Colonic mucosa (tissue), 4 donors: Measurements from ENCODE around the gene TCERG1L. TPM values are rescaled to one million over a fixed set of nuclear protein-coding genes. Genes with fewer than 3 reads are reported as not detected.

Experiments
- DNase-seq: peaks from one replicate; pipeline ENCODE4 v3.0.0-alpha.2; 2020
- H3K27ac ChIP-seq: fragments of 200-600 bp; one replicate; pipeline ENCODE4 v1.8.0; 2021
- H3K27me3 ChIP-seq: fragments of 200-600 bp; one replicate; pipeline ENCODE4 v1.8.0; 2021
- H3K36me3 ChIP-seq: fragments of 200-600 bp; one replicate; pipeline ENCODE4 v1.8.0; 2021
- H3K4me1 ChIP-seq: fragments of 200-600 bp; one replicate; pipeline ENCODE4 v1.8.0; 2021; ENCODE audit warnings: mild to moderate bottlenecking
- H3K4me3 ChIP-seq: fragments of 200-600 bp; one replicate; pipeline ENCODE4 v1.8.0; 2021
- H3K9ac ChIP-seq, 2 donors: one replicate each; pipeline ENCODE4 v1.7.0; 2013; ENCODE audit warnings: control low read depth in 2 of 2, low read depth in 2 of 2, low read length in 2 of 2
- H3K9me3 ChIP-seq: fragments of 200-600 bp; one replicate; pipeline ENCODE4 v1.8.0; 2021
- CTCF ChIP-seq: fragments of 200-600 bp; IDR thresholded peaks from one replicate; pipeline ENCODE4 v1.8.0; 2022; ENCODE audit warnings: antibody characterized with exemption, mild to moderate bottlenecking
- intact Hi-C: fragments of 100-400 bp; cut with DNase I; formaldehyde crosslinking; loops from one replicate; pipeline ENCODE4 v1.14.1; 2022
- total RNA-seq, 2 donors: library from RNA; stranded (reverse); fragmentation: NEBNext Ultra II Directional in 1 of 2; extraction: Animal tissue kit (Norgen Biotek cat#: 25700) in 1 of 2; gene quantifications; one replicate each; pipeline ENCODE4 v1.2.1, GENCODE V29; 2021
- donor health status: healthy.
- donor health status: DM: no; HTN: no; CAD: no.
- donor health status: DM: no; HTN: no; CAD: no.

The TCERG1L gene
- total RNA-seq, 2 donors from 2014 or later = not detected

- no peak overlapping the region for H3K27ac ChIP-seq
- H3K9ac ChIP-seq = no peak overlapping the region
- no peaks in the 10 kb centered on the region for H3K9me3 ChIP-seq
- H3K4me1 ChIP-seq = no peaks in the 10 kb centered on the region
- no peak for TF ChIP-seq CTCF
- H3K27me3 ChIP-seq = no peaks in the 10 kb centered on the region
- no peaks in the 10 kb centered on the region for H3K36me3 ChIP-seq
- intact Hi-C loops = no loop called here
- H3K4me3 ChIP-seq = no peak overlapping the region
- DNase-seq = no peak
Observed at GRCh38 chr10:131172433-131172832, 139.1 kb downstream of the TCERG1L start.

- H3K9me3 ChIP-seq = no peaks in the 10 kb centered on the region
- H3K27me3 ChIP-seq = no peaks in the 10 kb centered on the region
- H3K9ac ChIP-seq = no peak overlapping the region
- no peak overlapping the region for H3K27ac ChIP-seq
- no peak for DNase-seq
- no peak overlapping the region for H3K4me3 ChIP-seq
- H3K36me3 ChIP-seq = no peaks in the 10 kb centered on the region
- intact Hi-C loops = no loop called here
- TF ChIP-seq CTCF = no peak
- no peaks in the 10 kb centered on the region for H3K4me1 ChIP-seq
Observed at GRCh38 chr10:131169146-131169545, 142.4 kb downstream of the TCERG1L start.

GRCh38 chr10:131168238-131168875, 143.2 kb downstream of the TCERG1L start:
- H3K4me1 ChIP-seq = no peaks in the 10 kb centered on the region
- H3K36me3 ChIP-seq = no peaks in the 10 kb centered on the region
- no peak for TF ChIP-seq CTCF
- no peak overlapping the region for H3K27ac ChIP-seq
- H3K9ac ChIP-seq = no peak overlapping the region
- intact Hi-C loops = no loop called here
- DNase-seq = no peak
- H3K4me3 ChIP-seq = no peak overlapping the region
- no peaks in the 10 kb centered on the region for H3K9me3 ChIP-seq
- H3K27me3 ChIP-seq = no peaks in the 10 kb centered on the region

- Histone ChIP-seq H3K27me3 (no peaks in the 10 kb centered on the region), H3K9ac (no peak overlapping the region), H3K4me3 (no peak overlapping the region), H3K36me3 (no peaks in the 10 kb centered on the region), H3K4me1 (no peaks in the 10 kb centered on the region), H3K9me3 (no peaks in the 10 kb centered on the region), H3K27ac (no peak overlapping the region)
- intact Hi-C loops = no loop called here
- TF ChIP-seq CTCF = no peak
- DNase-seq = no peak
Observed at GRCh38 chr10:131167036-131167860, 144.3 kb downstream of the TCERG1L start.

- Histone ChIP-seq H3K27ac (no peak overlapping the region), H3K4me3 (no peak overlapping the region), H3K9ac (no peak overlapping the region), H3K9me3 (no peaks in the 10 kb centered on the region), H3K27me3 (no peaks in the 10 kb centered on the region), H3K36me3 (no peaks in the 10 kb centered on the region), H3K4me1 (no peaks in the 10 kb centered on the region)
- no peak for DNase-seq
- intact Hi-C loops = no loop called here
- TF ChIP-seq CTCF = no peak
Observed at GRCh38 chr10:131166486-131166885, 145.0 kb downstream of the TCERG1L start.
